ENCODE data around the gene ADCY5.

The ADCY5 gene

GRCh38 chr3:123458255-123458654, 9.4 kb upstream of the ADCY5 start:
- no peak for DNase-seq (ENCODE audit: low read depth)

DNA sequence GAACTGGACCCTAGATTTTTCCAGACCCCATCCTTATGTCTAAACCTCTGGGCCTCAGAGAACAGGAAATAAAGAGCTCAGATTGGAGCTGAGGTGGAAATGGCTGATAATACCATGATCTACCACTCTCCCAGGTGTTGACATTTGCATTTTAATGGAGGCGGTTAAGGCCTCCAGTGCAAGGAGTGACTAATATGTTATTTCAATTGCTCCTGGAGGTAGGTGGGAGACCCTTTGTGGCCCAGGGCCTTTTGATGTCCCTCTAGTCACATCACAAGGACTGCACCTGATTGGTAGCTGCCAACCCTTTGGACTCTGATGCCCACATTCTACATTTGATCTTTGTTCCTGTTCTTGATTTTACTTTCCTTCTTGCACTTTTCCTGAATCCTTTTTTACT, 9.0 kb upstream of the ADCY5 start:
- no peak for DNase-seq (ENCODE audit: low read depth)

- DNase-seq (ENCODE audit: low read depth), result no peak
These were observed 4.8 kb upstream of the ADCY5 start for GRCh38 chr3:123453675-123454074.

DNA sequence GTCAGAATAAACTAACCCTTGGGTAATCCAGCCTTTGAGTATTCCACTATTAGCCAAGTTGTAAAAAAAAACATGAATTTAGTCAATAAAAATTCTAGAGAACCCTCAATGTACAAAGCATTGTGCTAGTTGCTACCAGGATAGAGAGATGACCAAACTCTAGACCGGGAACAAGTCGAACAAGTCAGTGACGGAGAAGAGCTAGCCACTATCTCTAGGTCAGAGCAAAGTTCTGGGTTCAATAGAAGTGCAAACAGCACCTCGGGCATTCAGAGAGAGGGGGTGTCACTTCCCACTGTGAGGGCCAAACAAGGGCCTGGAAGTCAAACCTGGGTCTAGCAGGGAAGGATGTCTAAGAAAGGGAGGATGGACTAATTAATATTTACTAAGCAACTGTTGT, 2.3 kb upstream of the ADCY5 start:
- no peak for DNase-seq (ENCODE audit: low read depth)

- DNase-seq (ENCODE audit: low read depth), result peak; percentile 9
These were observed 1.2 kb upstream of the ADCY5 start for GRCh38 chr3:123449997-123450604.

DNA sequence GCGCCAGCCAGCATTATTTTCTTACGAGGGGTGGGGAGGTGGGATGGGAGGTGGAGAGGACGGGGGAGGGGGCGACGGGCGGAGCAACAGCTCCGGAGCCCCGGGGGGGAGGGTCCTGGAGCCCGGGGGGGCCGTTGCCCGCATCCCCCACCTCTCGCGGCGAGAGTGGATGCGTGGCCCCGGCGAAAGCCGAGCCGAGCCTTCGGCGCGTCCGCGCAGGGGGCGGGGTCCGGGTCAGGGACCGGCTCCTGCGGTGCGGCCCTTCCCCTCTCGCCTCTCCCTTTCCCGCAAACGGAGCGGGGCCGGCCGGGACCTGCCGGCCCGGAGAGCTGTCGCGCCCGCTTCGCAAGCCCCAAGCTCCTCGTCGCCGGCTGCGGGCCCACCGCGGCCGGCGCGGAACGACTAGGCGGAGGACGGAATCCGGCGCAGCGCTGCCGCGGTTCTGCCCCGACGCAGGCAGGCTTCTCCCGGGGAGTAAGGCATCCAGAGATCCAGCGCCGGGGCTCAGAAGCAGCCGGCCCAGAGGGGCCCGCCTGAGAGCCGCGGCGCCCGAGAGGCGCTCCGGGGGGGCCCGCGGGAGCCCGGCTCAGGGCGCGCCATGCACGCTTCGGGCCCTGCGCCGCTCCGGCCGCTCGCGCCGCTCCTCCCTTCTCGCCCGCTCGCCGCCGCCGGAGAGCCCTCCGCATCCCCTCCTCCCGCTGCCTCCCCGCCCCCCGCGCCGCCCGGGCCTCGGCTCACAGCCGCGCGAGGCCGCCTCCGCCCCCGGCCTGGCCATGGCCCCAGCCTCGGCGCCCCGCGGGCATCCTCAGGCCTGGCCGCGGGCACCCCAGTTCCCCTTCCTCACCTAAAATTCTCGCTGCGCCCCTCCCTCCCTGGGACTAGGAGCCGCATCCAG, 459 bp upstream of the ADCY5 start:
- DNase-seq (ENCODE audit: low read depth), result peak; percentile 44

- DNase-seq (ENCODE audit: low read depth), result peak; percentile 4
These were observed 957 bp downstream of the ADCY5 start for GRCh38 chr3:123447749-123448517.

GRCh38 chr3:123447416-123447748, 1.5 kb downstream of the ADCY5 start:
- DNase-seq (ENCODE audit: low read depth), result no peak

- DNase-seq (ENCODE audit: low read depth), result no peak
These were observed 2.2 kb downstream of the ADCY5 start for GRCh38 chr3:123446610-123447109.

DNA sequence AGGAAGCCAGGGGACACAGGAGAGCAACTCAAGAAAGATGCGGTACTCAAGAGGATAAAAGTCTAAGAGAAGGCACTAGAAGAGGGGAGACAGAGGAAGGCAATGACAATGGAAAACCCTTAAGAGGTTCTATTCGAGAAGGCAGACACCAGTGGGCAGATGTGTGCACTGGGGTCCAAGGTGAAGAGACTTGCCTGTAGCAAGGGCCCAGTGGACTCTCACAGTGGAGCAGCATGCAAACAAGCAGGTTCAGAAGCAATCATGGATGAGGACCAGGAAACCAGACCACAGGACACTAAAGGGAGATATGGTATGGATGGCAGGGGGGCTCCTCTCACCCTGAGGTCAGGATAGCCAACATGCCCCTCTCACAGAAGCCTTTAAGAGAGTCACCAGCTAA, 2.7 kb downstream of the ADCY5 start:
- DNase-seq (ENCODE audit: low read depth), result no peak

DNA sequence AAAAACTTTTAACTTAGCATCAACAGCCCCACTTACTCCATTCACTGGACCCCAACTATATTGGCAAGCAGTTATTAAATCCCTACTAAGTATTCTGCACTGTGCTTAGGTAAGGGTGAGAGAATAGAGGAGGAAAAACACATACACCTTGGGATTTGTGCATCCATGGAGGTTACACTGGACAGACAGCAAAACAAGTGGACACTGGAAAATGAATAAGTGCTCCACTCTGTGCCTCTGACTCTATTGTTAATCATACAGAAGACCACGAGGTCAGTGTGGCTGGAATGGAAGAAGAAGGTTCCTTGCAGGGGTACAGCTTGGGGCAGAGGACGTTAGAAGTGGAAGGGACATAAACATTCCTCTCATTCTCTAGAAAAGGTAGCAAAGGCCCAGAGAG, 3.2 kb downstream of the ADCY5 start:
- DNase-seq (ENCODE audit: low read depth), result no peak

GRCh38 chr3:123444744-123445143, 4.1 kb downstream of the ADCY5 start:
- DNase-seq (ENCODE audit: low read depth), result peak; percentile 6

GRCh38 chr3:123444023-123444422, 4.9 kb downstream of the ADCY5 start:
- no peak for DNase-seq (ENCODE audit: low read depth)

GRCh38 chr3:123442908-123443307, 6.0 kb downstream of the ADCY5 start:
- DNase-seq (ENCODE audit: low read depth), result no peak

- no peak for DNase-seq (ENCODE audit: low read depth)
These were observed 6.8 kb downstream of the ADCY5 start for GRCh38 chr3:123442125-123442524.

DNA sequence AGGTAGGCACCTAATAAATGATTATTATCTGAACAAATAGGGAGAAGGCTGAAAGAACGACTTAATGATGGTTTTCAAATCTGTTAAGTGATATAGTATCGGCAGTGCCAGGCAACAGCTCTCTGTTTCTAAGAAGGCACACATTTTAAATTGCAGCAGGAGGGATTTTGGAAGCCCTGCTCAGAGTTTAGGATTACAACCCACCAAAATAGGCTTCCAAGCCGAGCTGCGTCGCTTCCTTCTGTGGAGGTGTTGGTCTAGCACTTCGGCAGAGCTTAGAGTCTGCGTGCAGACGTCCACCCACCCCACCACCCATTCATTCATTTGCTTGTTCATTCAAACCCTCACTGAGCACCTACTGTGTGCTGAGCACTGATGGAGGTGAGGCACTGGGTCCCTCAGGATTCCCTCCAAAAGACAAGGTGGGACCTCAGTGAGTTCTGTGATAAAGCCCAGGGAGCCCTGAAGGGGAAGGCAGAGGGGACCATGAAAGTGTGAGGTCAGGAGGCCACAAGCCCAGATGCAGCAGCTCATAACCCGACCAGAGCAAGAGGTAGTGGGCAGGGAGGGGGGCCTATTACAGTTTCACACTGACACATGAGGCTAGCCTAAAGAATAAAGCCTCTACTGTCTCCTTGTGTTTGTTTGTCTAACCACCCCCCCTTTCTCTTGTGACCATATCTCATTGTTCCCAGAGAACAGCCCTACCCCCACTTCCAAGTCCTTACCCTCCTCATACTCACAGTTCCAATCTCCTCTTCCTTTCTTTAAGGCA, 8.9 kb downstream of the ADCY5 start:
- DNase-seq (ENCODE audit: low read depth), result no peak

DNA sequence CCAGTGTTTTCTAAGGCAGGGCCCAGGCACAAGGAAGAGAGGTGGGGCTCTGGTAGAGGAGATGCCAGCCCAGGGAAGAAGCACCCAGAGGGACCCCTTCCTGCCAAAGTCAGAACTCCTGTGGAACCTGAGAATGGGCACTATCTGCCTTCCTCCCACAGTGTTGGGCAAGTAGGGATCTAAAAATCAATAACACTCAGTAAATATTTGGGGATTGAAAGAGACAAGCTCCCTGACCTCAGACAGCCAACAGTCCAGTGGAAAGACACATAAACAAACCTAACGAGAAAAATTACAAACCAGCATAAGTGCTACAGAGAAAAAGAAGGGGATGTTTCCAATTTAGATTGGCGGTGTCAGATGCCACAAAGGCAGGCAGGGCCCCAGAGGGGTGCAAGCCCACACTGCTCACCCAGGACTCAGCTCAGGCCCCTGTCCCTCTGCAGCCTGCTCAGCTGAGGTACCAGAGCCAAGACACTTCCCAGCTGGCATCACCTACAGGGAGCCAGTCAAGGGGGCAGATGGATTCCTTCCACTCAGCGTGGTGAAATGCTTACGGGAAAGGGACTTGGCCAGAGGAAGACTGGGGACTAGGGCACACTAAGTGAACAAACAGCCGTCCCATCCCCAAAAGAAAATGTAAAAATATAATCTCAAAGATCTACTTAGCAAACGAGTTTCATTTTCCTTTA, 15.9 kb downstream of the ADCY5 start:
- DNase-seq (ENCODE audit: low read depth), result no peak

- no peak for DNase-seq (ENCODE audit: low read depth)
These were observed 17.1 kb downstream of the ADCY5 start for GRCh38 chr3:123431658-123432324.

DNA sequence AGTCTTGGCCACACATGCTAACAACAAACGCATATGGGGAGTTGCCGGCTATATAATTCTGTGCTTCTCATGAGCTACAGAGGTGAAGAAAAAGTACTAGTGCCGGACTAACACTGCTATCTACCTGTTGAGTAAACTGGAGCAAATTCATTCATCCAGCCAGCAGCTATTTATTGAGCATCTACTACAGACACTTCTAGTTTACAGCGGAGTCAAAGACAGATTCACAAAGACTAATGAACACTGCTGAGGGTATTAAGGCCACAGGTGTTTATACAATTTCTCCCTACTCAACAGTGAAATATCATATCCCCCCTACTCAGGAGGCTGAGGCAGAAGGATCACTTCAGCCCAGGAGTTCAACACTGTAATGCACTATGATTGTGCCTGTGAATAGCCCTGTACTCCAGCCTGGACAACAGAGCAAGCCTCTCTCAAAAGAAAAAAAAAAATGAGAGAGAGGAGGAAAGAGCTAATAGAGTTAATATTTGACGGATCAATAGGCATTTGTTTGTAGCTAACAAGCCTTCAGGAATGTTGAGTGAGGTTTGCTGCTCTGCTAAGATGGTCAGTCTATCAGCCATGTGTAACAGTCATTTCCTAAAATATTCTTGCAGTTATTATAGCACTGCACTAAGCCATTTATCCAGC, 17.8 kb downstream of the ADCY5 start:
- DNase-seq (ENCODE audit: low read depth), result no peak

GRCh38 chr3:123430266-123430665, 18.6 kb downstream of the ADCY5 start:
- DNase-seq (ENCODE audit: low read depth), result no peak
